Keratinocyte (primary cell): Measurements from ENCODE around the gene KLHL29.

Experiments used
- EZH2 ChIP-seq: IDR thresholded peaks from one replicate; pipeline ENCODE4 v1.6.1; 2012; ENCODE audit warnings: inconsistent platforms, mild to moderate bottlenecking, low read length, moderate library complexity
- TF ChIP-seq, protein P1 (sequence below), 3 experiments: IDR thresholded peaks in 1 of 3; conservative IDR thresholded peaks in 1 of 3; optimal IDR thresholded peaks in 1 of 3; 2 replicates in 2 of 3; 3 replicates in 1 of 3; pipeline versions ENCODE3 to v1.5.1; 2011; ENCODE audit warnings: low read length in 3 of 3, mild to moderate bottlenecking in 3 of 3, moderate library complexity in 2 of 3, control low read depth in 1 of 3, inconsistent platforms in 1 of 3; ENCODE audit not compliant: insufficient read depth in 2 of 3; ENCODE audit errors: extremely low read depth in 1 of 3

GRCh38 chr2:23401427-23402204 is 16.6 kb downstream of the KLHL29 start:
- TF ChIP-seq, protein P1, sequence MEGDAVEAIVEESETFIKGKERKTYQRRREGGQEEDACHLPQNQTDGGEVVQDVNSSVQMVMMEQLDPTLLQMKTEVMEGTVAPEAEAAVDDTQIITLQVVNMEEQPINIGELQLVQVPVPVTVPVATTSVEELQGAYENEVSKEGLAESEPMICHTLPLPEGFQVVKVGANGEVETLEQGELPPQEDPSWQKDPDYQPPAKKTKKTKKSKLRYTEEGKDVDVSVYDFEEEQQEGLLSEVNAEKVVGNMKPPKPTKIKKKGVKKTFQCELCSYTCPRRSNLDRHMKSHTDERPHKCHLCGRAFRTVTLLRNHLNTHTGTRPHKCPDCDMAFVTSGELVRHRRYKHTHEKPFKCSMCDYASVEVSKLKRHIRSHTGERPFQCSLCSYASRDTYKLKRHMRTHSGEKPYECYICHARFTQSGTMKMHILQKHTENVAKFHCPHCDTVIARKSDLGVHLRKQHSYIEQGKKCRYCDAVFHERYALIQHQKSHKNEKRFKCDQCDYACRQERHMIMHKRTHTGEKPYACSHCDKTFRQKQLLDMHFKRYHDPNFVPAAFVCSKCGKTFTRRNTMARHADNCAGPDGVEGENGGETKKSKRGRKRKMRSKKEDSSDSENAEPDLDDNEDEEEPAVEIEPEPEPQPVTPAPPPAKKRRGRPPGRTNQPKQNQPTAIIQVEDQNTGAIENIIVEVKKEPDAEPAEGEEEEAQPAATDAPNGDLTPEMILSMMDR (optimal IDR thresholded peaks at IDR 0.05 in 1 of 3, IDR thresholded peaks at IDR 0.05 in 1 of 3, conservative IDR thresholded peaks at IDR 0.05 in 1 of 3; ENCODE audit: extremely low read depth in 1 of 3, insufficient read depth in 2 of 3, low read length in 3 of 3), result no peak
- TF ChIP-seq EZH2, result no peak
